ENCODE results near the gene TTC14.

DNA sequence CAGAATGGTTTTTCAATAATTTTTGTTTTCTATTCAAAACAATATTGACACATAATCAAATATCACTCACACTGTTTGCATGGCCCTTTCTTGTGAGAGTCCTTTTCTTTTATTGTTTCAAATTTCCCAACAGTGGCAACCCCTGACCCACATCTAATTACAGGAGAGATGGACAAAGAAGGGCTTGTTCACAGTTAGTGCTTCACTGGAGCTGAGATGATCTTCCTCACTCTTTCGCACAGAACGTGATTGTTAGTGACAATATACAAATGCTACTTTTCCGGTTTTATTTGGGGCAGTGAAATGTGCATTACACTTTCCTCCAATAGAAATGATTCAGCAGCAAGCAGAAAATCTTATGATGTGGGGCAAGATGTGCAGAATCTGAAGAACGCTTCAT lies 38.6 kb upstream of the TTC14 start:
- TF ChIP-seq, protein P1, sequence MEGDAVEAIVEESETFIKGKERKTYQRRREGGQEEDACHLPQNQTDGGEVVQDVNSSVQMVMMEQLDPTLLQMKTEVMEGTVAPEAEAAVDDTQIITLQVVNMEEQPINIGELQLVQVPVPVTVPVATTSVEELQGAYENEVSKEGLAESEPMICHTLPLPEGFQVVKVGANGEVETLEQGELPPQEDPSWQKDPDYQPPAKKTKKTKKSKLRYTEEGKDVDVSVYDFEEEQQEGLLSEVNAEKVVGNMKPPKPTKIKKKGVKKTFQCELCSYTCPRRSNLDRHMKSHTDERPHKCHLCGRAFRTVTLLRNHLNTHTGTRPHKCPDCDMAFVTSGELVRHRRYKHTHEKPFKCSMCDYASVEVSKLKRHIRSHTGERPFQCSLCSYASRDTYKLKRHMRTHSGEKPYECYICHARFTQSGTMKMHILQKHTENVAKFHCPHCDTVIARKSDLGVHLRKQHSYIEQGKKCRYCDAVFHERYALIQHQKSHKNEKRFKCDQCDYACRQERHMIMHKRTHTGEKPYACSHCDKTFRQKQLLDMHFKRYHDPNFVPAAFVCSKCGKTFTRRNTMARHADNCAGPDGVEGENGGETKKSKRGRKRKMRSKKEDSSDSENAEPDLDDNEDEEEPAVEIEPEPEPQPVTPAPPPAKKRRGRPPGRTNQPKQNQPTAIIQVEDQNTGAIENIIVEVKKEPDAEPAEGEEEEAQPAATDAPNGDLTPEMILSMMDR (IDR thresholded peaks at IDR 0.05): no peak
- TF ChIP-seq POLR2AphosphoS5 (IDR thresholded peaks at IDR 0.05): no peak
